Body of pancreas (tissue), 4 donors: ENCODE results near the gene ANKRD33B.

Experiments used
- POLR2A ChIP-seq, 3 donors: fragments of 450-650 bp; IDR thresholded peaks; one replicate each; pipeline ENCODE4 v1.6.1; 2016; ENCODE audit warnings: antibody characterized with exemption in 3 of 3, mild to moderate bottlenecking in 2 of 3
- TF ChIP-seq, protein P1 (sequence below), 7 experiments: fragments of 450-650 bp in 4 of 7; fragments of 200-600 bp in 3 of 7; sonication (generic) in 3 of 7; IDR thresholded peaks; one replicate each; pipeline ENCODE4 v1.5.1; 2016 to 2019; ENCODE audit warnings: antibody characterized with exemption in 7 of 7

DNA sequence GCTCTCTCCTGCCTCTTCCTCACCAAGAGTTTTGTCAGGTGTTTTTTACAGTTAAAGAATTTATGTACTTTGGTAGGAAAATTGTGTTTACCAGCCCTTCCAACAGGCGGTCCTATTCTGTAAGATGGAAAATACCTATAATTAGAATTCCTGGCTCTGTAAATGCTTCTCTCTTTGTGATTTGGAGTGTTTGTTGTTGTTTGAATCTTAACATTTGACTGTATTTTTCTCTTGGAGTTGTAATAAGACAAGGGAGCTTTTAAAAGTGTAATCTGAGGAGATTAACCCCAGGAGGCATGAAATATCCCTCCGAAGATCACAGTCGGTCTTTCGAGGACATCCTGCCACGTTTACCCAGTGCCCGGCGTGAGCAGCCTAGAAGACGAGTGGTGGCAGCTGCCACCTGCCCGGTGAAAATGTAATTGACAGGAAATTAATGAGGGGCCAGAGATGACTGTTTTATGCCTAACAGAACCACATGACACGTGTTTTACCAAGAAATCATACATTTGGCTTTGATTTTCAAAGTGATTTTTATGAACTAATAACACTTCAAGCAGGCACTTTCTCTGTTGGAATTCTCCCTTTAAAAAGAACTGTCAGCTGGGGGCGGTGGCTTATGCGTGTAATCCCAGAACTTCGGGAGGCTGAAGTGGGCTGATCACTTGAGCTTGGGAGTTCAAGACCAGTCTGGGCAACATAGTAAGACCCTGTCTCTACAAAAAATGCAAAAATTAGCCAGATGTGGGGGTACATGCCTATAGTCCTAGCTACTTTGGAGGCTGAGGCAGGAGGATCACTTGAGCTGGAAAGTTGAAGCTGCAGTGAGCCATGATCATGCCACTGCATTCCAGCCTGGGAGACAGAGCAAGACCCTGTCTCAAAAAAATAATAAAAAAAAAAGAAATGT, 20.0 kb downstream of the ANKRD33B start:
- TF ChIP-seq, protein P1, sequence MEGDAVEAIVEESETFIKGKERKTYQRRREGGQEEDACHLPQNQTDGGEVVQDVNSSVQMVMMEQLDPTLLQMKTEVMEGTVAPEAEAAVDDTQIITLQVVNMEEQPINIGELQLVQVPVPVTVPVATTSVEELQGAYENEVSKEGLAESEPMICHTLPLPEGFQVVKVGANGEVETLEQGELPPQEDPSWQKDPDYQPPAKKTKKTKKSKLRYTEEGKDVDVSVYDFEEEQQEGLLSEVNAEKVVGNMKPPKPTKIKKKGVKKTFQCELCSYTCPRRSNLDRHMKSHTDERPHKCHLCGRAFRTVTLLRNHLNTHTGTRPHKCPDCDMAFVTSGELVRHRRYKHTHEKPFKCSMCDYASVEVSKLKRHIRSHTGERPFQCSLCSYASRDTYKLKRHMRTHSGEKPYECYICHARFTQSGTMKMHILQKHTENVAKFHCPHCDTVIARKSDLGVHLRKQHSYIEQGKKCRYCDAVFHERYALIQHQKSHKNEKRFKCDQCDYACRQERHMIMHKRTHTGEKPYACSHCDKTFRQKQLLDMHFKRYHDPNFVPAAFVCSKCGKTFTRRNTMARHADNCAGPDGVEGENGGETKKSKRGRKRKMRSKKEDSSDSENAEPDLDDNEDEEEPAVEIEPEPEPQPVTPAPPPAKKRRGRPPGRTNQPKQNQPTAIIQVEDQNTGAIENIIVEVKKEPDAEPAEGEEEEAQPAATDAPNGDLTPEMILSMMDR (IDR thresholded peaks at IDR 0.05), result no peak
- TF ChIP-seq POLR2A (IDR thresholded peaks at IDR 0.05), result no peak
